Retinal pigment epithelial cell (primary cell): ENCODE data around the gene TCF21.
"Not testable (repeated sequence)": the region's sequence is repeated elsewhere in the genome, so short reads cannot be mapped to it uniquely, and the experiment has no call there.

Experiments used
- DNase-seq: peaks from one replicate; pipeline ENCODE4 v3.0.0-alpha.2; 2010; ENCODE audit warnings: low read depth
- H3K4me3 ChIP-seq: 2 replicates; pipeline ENCODE4 v1.5.1; 2011; ENCODE audit warnings: mild to moderate bottlenecking, low read length, control low read depth, moderate library complexity
- TF ChIP-seq, protein P1 (sequence below): conservative IDR thresholded peaks from 2 replicates; pipeline ENCODE4 v1.5.1; 2011; ENCODE audit warnings: low read depth, low read length, control low read depth, inconsistent platforms

TCF21 gene

DNA sequence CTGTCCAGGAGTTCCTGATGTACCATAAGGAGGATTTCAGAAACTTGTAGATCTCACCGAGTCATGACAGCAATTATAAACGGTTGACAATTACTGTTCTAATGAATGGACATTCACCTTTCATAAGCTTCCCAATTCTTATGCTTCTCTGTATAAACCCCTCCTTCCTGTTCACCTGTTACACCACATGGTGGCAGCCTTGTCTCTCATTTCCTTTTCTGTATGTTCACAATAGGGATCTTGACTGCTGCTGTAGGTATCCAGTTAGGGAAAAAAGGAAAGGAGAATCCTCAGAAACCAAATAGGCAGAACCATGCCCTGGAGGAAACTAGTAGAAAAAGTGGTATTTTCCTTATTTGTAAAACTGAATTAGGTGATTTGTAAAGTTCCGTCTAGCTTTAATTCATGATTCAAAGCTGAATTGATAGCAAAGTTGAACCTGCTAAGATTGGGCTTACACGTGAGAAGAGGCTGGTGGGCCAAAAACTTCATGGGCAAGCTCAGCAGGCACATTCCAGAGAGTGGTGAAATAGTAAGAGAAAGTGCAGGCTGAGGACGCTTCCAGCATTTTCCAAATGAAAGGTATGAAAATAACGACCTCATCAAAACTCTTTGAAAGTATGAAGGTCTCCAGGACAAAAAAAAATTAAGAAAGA, 35.2 kb downstream of the TCF21 start:
- no peak overlapping the region for H3K4me3 ChIP-seq
- TF ChIP-seq, protein P1, sequence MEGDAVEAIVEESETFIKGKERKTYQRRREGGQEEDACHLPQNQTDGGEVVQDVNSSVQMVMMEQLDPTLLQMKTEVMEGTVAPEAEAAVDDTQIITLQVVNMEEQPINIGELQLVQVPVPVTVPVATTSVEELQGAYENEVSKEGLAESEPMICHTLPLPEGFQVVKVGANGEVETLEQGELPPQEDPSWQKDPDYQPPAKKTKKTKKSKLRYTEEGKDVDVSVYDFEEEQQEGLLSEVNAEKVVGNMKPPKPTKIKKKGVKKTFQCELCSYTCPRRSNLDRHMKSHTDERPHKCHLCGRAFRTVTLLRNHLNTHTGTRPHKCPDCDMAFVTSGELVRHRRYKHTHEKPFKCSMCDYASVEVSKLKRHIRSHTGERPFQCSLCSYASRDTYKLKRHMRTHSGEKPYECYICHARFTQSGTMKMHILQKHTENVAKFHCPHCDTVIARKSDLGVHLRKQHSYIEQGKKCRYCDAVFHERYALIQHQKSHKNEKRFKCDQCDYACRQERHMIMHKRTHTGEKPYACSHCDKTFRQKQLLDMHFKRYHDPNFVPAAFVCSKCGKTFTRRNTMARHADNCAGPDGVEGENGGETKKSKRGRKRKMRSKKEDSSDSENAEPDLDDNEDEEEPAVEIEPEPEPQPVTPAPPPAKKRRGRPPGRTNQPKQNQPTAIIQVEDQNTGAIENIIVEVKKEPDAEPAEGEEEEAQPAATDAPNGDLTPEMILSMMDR, result peak; percentile 81
- DNase-seq, result peak; percentile 46

DNA sequence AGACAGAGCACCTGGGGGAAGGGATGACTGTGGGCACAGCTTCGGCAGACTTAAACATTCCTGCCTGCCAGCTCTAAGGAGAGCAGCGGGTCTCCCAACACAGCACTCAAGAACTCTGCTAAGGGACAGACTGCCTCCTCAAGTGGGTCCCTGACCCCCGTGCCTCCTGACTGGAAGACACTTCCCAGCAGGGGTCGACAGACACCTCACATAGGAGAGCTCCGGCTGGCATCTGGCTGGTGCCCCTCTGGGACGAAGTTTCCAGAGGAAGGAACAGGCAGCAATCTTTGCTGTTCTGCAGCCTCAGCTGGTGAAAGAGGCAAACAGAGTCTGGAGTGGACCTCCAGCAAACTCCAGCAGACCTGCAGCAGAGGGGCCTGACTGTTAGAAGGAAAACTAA, 42.3 kb downstream of the TCF21 start:
- DNase-seq, H3K4me3 ChIP-seq: not testable (repeated sequence)
- TF ChIP-seq, protein P1, result peak; percentile 1

DNA sequence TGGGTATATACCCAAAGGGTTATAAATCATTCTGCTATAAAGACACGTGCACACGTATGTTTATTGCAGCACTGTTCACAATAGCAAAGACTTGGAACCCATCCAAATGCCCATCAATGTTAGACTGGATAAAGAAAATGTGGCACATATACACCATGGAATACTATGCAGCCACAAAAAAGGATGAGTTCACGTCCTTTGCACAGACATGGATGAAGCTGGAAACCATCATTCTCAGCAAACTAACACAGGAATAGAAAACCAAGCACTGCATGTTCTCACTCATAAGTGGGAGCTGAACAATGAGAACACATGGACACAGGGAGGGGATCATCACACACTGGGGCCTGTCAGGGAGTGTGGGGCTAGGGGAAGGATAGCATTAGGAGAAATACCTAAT, 47.4 kb downstream of the TCF21 start:
- H3K4me3 ChIP-seq, result not testable (repeated sequence)

DNA sequence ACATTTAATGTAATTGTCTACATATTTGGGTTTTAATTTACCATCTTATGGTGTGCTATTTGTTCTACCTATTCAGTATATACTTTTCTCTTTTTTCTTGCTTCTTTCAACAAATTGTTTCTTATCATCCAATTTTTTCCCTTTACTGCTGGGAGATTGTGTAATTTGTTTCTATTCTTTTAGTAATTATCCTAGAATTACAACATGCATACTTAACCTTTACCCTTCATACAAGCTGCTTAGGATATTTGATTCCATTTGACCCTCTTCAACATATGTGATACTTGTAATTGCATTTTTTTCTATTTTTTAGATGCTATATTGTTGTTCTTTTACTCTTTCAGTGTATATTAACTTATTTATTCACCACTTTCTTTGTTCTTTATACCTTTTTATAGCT, 49.0 kb downstream of the TCF21 start:
- no peak overlapping the region for H3K4me3 ChIP-seq
- no peak for DNase-seq
- TF ChIP-seq, protein P1, result no peak

More for the DNA sequence above, 47.4 kb downstream of the TCF21 start:
- DNase-seq, result not testable (repeated sequence)

DNA sequence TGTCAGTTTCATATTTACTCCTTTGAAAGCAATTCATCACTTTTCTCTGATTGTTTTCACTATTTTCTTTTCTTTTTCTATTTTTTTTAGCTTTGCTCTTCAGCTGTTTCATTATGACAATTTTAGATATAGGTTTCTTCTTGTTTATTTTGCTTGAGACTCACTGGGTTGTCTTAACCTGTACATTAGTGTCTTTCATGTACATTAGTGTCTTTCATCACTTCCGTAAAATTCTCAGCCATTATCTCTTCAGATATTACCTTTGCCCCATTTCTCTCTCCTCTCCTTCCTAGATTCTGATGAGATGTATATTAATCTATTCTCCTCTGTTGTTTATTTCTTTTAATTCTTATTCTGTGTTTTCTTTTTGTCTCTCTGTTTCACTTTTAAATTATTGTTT, 49.6 kb downstream of the TCF21 start:
- TF ChIP-seq, protein P1, result no peak
- no peak for DNase-seq
- H3K4me3 ChIP-seq, result no peak overlapping the region

DNA sequence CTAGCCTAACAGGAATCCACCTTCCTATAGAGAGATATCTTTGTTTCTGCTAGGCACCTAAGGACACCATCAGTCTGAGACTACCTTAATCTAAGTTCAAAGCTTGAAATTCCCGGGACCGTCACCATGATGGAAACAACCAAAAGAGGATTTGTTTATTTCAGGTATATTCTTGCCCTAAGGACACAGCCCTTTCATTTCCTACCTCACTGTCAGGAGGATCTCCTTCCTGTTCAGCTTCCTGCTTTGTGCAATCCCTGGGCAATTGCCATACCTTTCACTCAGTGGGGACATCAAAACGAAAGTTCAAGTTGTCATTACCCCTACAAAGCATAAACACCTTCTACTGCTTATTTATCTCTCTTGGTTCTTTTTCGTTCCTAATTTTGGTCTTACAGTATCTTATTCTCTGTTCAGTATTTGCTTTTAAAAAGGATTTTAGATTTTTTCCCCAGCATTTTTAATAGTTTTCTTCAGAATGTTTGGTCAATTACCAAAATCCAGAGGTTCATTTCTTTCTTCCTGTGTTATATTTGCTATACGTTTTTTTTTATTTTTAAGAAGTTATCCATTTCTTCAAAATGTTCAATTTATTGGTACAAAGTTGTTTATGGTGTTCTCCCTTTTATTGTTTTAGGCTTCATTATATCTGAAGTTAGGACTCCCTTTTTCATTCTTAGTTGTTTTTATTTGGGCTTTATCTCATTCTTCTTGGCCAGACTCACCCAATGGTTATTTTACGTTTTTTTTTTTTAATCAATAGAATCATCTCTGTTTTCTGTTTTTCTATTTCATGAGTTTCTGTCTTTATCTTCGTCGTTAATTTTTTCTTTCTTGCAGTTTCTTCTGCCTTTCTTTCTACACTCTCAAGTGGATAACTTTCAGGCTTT, 51.1 kb downstream of the TCF21 start:
- DNase-seq, result no peak
- TF ChIP-seq, protein P1, result no peak
- H3K4me3 ChIP-seq, result no peak overlapping the region
